ENCODE data around the gene ZNF385D.

DNA sequence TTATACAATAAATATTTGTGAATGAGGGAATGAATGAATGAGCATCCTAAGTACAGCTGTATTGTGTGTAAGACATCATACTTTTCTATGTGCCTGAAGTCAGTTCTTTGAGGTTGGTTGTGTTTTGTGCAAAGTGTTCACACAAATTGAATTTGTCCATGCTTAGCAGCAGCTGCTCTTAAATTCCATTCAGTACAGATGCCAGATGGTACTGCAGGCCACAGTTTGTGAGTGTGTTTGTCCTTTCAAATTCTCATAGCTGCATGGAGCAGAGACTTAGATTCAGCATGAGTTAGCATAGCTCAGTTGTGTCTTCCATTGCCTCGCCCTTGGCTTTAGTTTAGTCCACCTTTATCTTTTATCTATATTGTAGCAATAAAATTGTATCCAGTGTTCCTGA lies 3.8 kb upstream of the ZNF385D start:
- no peak for TF ChIP-seq CTCF (conservative IDR thresholded peaks at IDR 0.05; ENCODE audit: low read depth, low read length)
- TF ChIP-seq EZH2 (IDR thresholded peaks at IDR 0.05; ENCODE audit: borderline replicate concordance, low read depth, low read length, poor library complexity, severe bottlenecking), result no peak
